ENCODE measurements around the gene CCDC97. TPM values are rescaled to one million over a fixed set of nuclear protein-coding genes. Genes with fewer than 3 reads are reported as not detected.

The CCDC97 gene
- total RNA-seq, 1 experiment from 2014 or later = 31.4 TPM

DNA sequence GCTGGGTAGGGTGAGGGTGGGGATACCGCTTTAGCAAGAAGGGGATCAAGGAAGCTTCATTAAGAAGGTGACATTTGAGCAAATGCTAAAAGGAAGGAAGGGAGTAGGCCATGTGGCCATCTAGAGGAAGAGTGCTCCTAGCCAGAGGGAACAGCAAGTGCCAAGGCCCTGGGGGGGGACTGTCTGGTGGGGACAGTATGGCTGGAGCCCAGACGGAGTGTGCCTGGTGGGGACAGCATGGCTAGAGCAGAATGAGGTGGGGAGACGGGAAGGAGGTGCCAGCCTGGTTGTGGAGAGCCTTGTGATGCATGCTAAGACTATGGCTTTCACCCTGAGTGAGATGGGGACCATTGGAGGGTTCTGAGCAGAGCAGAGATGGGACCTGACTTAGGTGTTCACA lies 45.8 kb downstream of the CCDC97 start:
- Mint-ChIP-seq H3K36me3 (no peaks in the 10 kb centered on the region), H3K4me3 (no peak overlapping the region), H3K27ac (no peak overlapping the region), H3K9me3 (no peaks in the 10 kb centered on the region), H3K4me1 (peaks cover 13% of the 10 kb centered on the region), H3K27me3 (ENCODE audit: low read depth) (peaks cover 36% of the 10 kb centered on the region)
- CTCF ChIA-PET = interaction anchor here (1.0 to 6.2 kb wide), 4 partner anchors 9 to 74 kb away, joined by 3 to 103 read pairs (median 24); partner anchors contain the start of gene B9D2
- ATAC-seq (no peak), DNase-seq (ENCODE audit: low spot score) (no peak)
- TF ChIP-seq NFYB (CRISPR knock-in tag; conservative IDR thresholded peaks at IDR 0.05; ENCODE audit: low read depth) = no peak
- no peak for TF ChIP-seq ZNF121 (CRISPR knock-in tag; IDR thresholded peaks at IDR 0.05)
- no peak for TF ChIP-seq JUN (CRISPR knock-in tag; IDR thresholded peaks at IDR 0.05)
- no peak for TF ChIP-seq ATF3 (CRISPR knock-in tag; conservative IDR thresholded peaks at IDR 0.05)
- TF ChIP-seq STAT6 (CRISPR knock-in tag; conservative IDR thresholded peaks at IDR 0.05; ENCODE audit: low read depth) = no peak
- no peak for TF ChIP-seq ATF6 (CRISPR knock-in tag; IDR thresholded peaks at IDR 0.05)
- no peak for TF ChIP-seq ZNF281 (CRISPR knock-in tag; IDR thresholded peaks at IDR 0.05)
- TF ChIP-seq, protein P1, sequence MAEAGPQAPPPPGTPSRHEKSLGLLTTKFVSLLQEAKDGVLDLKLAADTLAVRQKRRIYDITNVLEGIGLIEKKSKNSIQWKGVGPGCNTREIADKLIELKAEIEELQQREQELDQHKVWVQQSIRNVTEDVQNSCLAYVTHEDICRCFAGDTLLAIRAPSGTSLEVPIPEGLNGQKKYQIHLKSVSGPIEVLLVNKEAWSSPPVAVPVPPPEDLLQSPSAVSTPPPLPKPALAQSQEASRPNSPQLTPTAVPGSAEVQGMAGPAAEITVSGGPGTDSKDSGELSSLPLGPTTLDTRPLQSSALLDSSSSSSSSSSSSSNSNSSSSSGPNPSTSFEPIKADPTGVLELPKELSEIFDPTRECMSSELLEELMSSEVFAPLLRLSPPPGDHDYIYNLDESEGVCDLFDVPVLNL (CRISPR knock-in tag; IDR thresholded peaks at IDR 0.05; ENCODE audit: borderline replicate concordance, low read depth) = no peak
- POLR2A ChIA-PET = no interaction called here

DNA sequence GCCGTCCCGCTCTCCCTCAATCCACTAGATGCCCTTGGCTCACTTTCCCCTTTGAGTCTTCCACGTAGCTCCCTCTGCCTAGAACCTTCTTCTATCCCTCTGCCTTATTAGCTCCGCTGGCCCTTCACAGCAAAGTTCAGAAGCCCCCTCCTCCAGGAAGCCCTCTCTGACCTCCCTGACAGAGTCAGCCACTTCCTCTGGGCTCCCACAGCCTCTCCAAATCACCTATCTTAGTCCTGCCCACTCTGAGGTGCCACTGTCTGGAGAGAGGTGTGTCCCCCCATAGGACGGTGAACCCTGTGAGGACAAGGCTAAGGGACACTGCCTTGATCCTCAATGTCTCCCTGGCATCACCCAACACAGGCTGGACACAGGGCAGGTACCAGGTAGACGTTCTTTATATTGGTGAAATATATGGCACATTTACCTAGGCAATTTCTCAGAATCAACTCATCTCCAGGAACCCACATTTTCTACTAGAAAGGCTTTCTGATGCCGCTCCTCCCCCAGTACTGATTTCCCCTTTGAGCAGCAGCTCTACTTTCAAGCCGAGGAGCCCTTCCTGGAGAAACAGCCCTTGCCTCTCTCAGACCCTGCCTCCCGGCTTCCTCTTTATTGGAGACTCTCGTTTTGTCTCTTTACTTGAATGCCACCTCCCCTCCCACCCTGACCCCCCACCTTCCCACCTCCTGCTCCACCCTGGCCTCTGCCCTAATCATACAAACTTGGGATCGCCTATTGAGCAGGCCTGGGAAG lies 47.2 kb downstream of the CCDC97 start:
- H3K9me3 Mint-ChIP-seq = no peaks in the 10 kb centered on the region
- ChIA-PET POLR2A (no interaction called here), CTCF (interaction anchor here (1.0 to 6.2 kb wide), 4 partner anchors 9 to 31 kb away, joined by 3 to 44 read pairs (median 4); no protein-coding TSS in a partner anchor)
- ATAC-seq (no peak), DNase-seq (ENCODE audit: low spot score) (no peak)
- peaks cover 23% of the 10 kb centered on the region for H3K27me3 Mint-ChIP-seq (ENCODE audit: low read depth)
- H3K36me3 Mint-ChIP-seq = no peaks in the 10 kb centered on the region
- H3K27ac Mint-ChIP-seq = no peak overlapping the region
- peaks cover 5% of the 10 kb centered on the region for H3K4me1 Mint-ChIP-seq
- H3K4me3 Mint-ChIP-seq = no peak overlapping the region
- TF ChIP-seq, protein P2, sequence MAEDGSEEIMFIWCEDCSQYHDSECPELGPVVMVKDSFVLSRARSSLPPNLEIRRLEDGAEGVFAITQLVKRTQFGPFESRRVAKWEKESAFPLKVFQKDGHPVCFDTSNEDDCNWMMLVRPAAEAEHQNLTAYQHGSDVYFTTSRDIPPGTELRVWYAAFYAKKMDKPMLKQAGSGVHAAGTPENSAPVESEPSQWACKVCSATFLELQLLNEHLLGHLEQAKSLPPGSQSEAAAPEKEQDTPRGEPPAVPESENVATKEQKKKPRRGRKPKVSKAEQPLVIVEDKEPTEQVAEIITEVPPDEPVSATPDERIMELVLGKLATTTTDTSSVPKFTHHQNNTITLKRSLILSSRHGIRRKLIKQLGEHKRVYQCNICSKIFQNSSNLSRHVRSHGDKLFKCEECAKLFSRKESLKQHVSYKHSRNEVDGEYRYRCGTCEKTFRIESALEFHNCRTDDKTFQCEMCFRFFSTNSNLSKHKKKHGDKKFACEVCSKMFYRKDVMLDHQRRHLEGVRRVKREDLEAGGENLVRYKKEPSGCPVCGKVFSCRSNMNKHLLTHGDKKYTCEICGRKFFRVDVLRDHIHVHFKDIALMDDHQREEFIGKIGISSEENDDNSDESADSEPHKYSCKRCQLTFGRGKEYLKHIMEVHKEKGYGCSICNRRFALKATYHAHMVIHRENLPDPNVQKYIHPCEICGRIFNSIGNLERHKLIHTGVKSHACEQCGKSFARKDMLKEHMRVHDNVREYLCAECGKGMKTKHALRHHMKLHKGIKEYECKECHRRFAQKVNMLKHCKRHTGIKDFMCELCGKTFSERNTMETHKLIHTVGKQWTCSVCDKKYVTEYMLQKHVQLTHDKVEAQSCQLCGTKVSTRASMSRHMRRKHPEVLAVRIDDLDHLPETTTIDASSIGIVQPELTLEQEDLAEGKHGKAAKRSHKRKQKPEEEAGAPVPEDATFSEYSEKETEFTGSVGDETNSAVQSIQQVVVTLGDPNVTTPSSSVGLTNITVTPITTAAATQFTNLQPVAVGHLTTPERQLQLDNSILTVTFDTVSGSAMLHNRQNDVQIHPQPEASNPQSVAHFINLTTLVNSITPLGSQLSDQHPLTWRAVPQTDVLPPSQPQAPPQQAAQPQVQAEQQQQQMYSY (CRISPR knock-in tag; IDR thresholded peaks at IDR 0.05) = no peak
- TF ChIP-seq CTCF (IDR thresholded peaks at IDR 0.05) (no peak), ZNF317 (CRISPR knock-in tag; IDR thresholded peaks at IDR 0.05; ENCODE audit: borderline replicate concordance, low read depth) (no peak), ZNF263 (CRISPR knock-in tag; IDR thresholded peaks at IDR 0.05; ENCODE audit: low read depth) (no peak), ZNF138 (CRISPR knock-in tag; conservative IDR thresholded peaks at IDR 0.05) (no peak), IRF1 (CRISPR knock-in tag; IDR thresholded peaks at IDR 0.05) (no peak), ZBTB21 (CRISPR knock-in tag; IDR thresholded peaks at IDR 0.05; ENCODE audit: borderline replicate concordance) (no peak)
- TF ChIP-seq, protein P3, sequence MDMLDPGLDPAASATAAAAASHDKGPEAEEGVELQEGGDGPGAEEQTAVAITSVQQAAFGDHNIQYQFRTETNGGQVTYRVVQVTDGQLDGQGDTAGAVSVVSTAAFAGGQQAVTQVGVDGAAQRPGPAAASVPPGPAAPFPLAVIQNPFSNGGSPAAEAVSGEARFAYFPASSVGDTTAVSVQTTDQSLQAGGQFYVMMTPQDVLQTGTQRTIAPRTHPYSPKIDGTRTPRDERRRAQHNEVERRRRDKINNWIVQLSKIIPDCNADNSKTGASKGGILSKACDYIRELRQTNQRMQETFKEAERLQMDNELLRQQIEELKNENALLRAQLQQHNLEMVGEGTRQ (CRISPR knock-in tag; IDR thresholded peaks at IDR 0.05) = no peak
